Mesenchymal stem cell (in vitro differentiated cells and primary cell): Measurements from ENCODE around the gene WDR93.

Source experiments
- DNase-seq: peaks from one replicate; pipeline ENCODE4 v3.0.0-alpha.2; 2013
- H2AFZ ChIP-seq: one replicate; pipeline ENCODE4 v1.6.1; 2013; ENCODE audit warnings: low read depth, mild to moderate bottlenecking, control low read depth, inconsistent platforms, low read length, moderate library complexity
- H2AK5ac ChIP-seq: 2 replicates; pipeline ENCODE4 v1.6.1; 2013; ENCODE audit warnings: low read length, moderate library complexity, mild to moderate bottlenecking, inconsistent platforms; ENCODE audit not compliant: severe bottlenecking
- H2BK120ac ChIP-seq: one replicate; pipeline ENCODE4 v1.6.1; 2013; ENCODE audit warnings: low read depth, mild to moderate bottlenecking, inconsistent platforms, low read length, moderate library complexity
- H2BK12ac ChIP-seq, 2 experiments: one replicate each; pipeline ENCODE4 v1.6.1; 2013; ENCODE audit warnings: inconsistent platforms in 2 of 2, low read length in 2 of 2, mild to moderate bottlenecking in 2 of 2, moderate library complexity in 2 of 2, control low read depth in 1 of 2
- H2BK15ac ChIP-seq: one replicate; pipeline ENCODE4 v1.6.1; 2013; ENCODE audit warnings: mild to moderate bottlenecking, low read depth, inconsistent platforms; ENCODE audit not compliant: poor library complexity, severe bottlenecking
- H2BK5ac ChIP-seq: 2 replicates; pipeline ENCODE4 v1.6.1; 2013; ENCODE audit warnings: low read depth, mild to moderate bottlenecking, low read length, control low read depth, inconsistent platforms; ENCODE audit not compliant: poor library complexity, severe bottlenecking
- H3K14ac ChIP-seq, 2 experiments: one replicate each; pipeline ENCODE4 v1.6.1; 2013; ENCODE audit warnings: inconsistent platforms in 2 of 2, low read length in 2 of 2, control low read depth in 1 of 2, mild to moderate bottlenecking in 1 of 2, moderate library complexity in 1 of 2
- H3K18ac ChIP-seq, 2 experiments: one replicate each; pipeline ENCODE4 v1.6.1; 2013; ENCODE audit warnings: inconsistent platforms in 2 of 2, low read length in 2 of 2, control low read depth in 1 of 2, low read depth in 1 of 2, mild to moderate bottlenecking in 1 of 2
- H3K23ac ChIP-seq, 2 experiments: one replicate each; pipeline ENCODE4 v1.6.1; 2013; ENCODE audit warnings: inconsistent platforms in 2 of 2, low read length in 2 of 2, mild to moderate bottlenecking in 2 of 2, moderate library complexity in 2 of 2, control low read depth in 1 of 2
- H3K27ac ChIP-seq: 2 replicates; pipeline ENCODE4 v1.5.1; 2013; ENCODE audit warnings: mild to moderate bottlenecking, moderate library complexity, low read length, control low read depth, inconsistent platforms; ENCODE audit not compliant: poor library complexity, severe bottlenecking
- H3K27me3 ChIP-seq, 2 experiments: 2 replicates each; pipeline versions ENCODE4 v1.6.1 to v1.7.0; 2013; ENCODE audit warnings: low read length in 2 of 2, mild to moderate bottlenecking in 2 of 2, moderate library complexity in 2 of 2, control low read depth in 1 of 2, inconsistent platforms in 1 of 2; ENCODE audit not compliant: control insufficient read depth in 1 of 2, insufficient read depth in 1 of 2
- H3K36me3 ChIP-seq, 2 experiments: 2 replicates each; pipeline versions ENCODE4 v1.6.1 to v1.7.0; 2013; ENCODE audit warnings: low read length in 2 of 2, control low read depth in 1 of 2, inconsistent platforms in 1 of 2, low read depth in 1 of 2, mild to moderate bottlenecking in 1 of 2; ENCODE audit not compliant: insufficient read depth in 2 of 2, control insufficient read depth in 1 of 2
- H3K4ac ChIP-seq, 2 experiments: one replicate each; pipeline ENCODE4 v1.6.1; 2013; ENCODE audit warnings: inconsistent platforms in 2 of 2, low read length in 2 of 2, mild to moderate bottlenecking in 2 of 2, moderate library complexity in 2 of 2, control low read depth in 1 of 2, low read depth in 1 of 2
- H3K4me1 ChIP-seq: 2 replicates; pipeline ENCODE4 v1.6.1; 2013; ENCODE audit warnings: low read depth, low read length, control low read depth; ENCODE audit not compliant: control insufficient read depth, insufficient read depth
- H3K4me2 ChIP-seq: 2 replicates; pipeline ENCODE4 v1.6.1; 2013; ENCODE audit warnings: low read length, mild to moderate bottlenecking, inconsistent platforms; ENCODE audit not compliant: poor library complexity, severe bottlenecking
- H3K4me3 ChIP-seq, 2 experiments: 2 replicates each; pipeline versions ENCODE4 v1.5.1 to v1.7.0; 2013; ENCODE audit warnings: low read length in 2 of 2, mild to moderate bottlenecking in 2 of 2, control low read depth in 1 of 2, low read depth in 1 of 2; ENCODE audit not compliant: insufficient read depth in 1 of 2
- H3K79me1 ChIP-seq: replicated peaks from 2 replicates; pipeline ENCODE4 v1.6.1; 2013; ENCODE audit warnings: mild to moderate bottlenecking, control low read depth, low read length, inconsistent platforms; ENCODE audit not compliant: poor library complexity, severe bottlenecking
- H3K9ac ChIP-seq: 2 replicates; pipeline ENCODE4 v1.7.0; 2013; ENCODE audit warnings: mild to moderate bottlenecking, low read length, moderate library complexity
- H3K9me3 ChIP-seq: 2 replicates; pipeline ENCODE4 v1.7.0; 2013; ENCODE audit warnings: mild to moderate bottlenecking, low read length; ENCODE audit not compliant: control insufficient read depth
- H4K8ac ChIP-seq: one replicate; pipeline ENCODE4 v1.6.1; 2013; ENCODE audit warnings: inconsistent platforms, mild to moderate bottlenecking, low read length, moderate library complexity
- H4K91ac ChIP-seq: one replicate; pipeline ENCODE4 v1.6.1; 2013; ENCODE audit warnings: mild to moderate bottlenecking, low read length, inconsistent platforms
- WGBS: methylation state at CpG from one replicate; pipeline ENCODE4 v1.1.7; 2013; ENCODE audit warnings: mixed read lengths; 5-methylcytosine and 5-hydroxymethylcytosine counted together

Gene WDR93

DNA sequence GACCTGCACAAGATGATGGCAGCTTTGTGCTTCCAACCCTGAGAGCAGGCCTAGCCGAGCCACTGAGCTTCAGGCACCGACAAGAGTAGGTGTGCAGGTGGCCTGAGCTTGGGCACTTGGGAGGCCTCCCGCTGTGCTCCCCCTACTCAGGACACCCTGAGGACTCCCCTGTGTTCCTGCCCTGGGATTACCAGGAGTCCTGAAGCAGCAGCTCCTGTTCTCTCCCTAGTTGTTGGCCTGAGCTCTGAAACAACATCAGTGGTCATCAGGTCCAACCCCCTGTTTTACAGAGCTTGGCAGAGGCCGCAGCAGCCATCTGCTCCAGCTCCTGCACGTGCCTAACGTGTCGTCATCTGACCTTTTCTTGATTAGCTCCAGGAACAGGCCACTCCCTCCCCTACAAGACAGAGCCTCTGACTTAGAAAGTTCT is 77.5 kb downstream of the WDR93 start:
- no peak for DNase-seq
- WGBS, result 80% methylated on average over 7 of the region's 7 CpGs
- no peak overlapping the region for H3K4me2 ChIP-seq
- H3K27me3 ChIP-seq, result no peaks in the 10 kb centered on the region
- H3K18ac ChIP-seq, result no peak overlapping the region
- H3K27ac ChIP-seq, result no peak overlapping the region
- H3K9me3 ChIP-seq, result no peaks in the 10 kb centered on the region
- no peak overlapping the region for H2BK5ac ChIP-seq
- H4K8ac ChIP-seq, result no peak overlapping the region
- H3K14ac ChIP-seq, result no peak overlapping the region
- no peak overlapping the region for H3K9ac ChIP-seq
- no peak overlapping the region for H3K4me3 ChIP-seq
- H3K36me3 ChIP-seq, result peaks cover 0 to 6% of the 10 kb centered on the region in 2 experiments
- no peak overlapping the region for H3K4ac ChIP-seq
- no peak overlapping the region for H2BK12ac ChIP-seq
- no peak overlapping the region for H2BK120ac ChIP-seq
- no peak overlapping the region for H3K23ac ChIP-seq
- no peak overlapping the region for H2AK5ac ChIP-seq
- peaks cover 12% of the 10 kb centered on the region for H3K4me1 ChIP-seq
- no peak overlapping the region for H2AFZ ChIP-seq
- no peak overlapping the region for H4K91ac ChIP-seq
- no peak overlapping the region for H2BK15ac ChIP-seq
- H3K79me1 ChIP-seq, result no peaks in the 10 kb centered on the region

DNA sequence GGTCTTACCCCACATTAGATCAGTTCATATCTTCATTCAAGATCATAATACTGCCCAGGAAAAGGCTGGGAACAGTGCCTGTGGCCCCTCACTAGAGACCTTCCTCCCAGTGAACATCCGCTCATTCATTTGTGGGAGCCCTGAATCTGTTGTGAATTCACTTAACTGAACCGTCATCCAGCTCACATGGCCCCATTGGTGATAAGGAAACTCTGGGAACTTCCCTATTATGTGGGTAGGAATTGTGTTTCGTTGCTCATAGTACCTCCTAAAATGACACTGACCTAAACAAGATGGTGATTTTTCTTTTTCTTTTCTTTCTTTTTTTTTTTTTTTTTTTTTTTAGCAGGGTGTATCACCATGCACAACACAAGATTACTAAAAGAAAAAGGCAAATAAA is 78.8 kb downstream of the WDR93 start:
- no peak overlapping the region for H3K14ac ChIP-seq

GRCh38 chr15:89770041-89770440 is 79.4 kb downstream of the WDR93 start:
- WGBS, result 80% methylated on average over 3 of the region's 3 CpGs
- Histone ChIP-seq H3K9me3 (no peaks in the 10 kb centered on the region), H3K36me3 (peaks cover 5 to 6% of the 10 kb centered on the region in 2 experiments), H3K4me2 (no peak overlapping the region), H4K91ac (no peak overlapping the region), H2AFZ (no peak overlapping the region), H4K8ac (no peak overlapping the region), H3K14ac (no peak overlapping the region), H3K27me3 (no peaks in the 10 kb centered on the region), H2AK5ac (no peak overlapping the region), H2BK12ac (no peak overlapping the region), H2BK5ac (no peak overlapping the region), H3K18ac (no peak overlapping the region), H3K27ac (no peak overlapping the region), H3K4ac (no peak overlapping the region), H3K4me3 (no peak overlapping the region), H2BK120ac (no peak overlapping the region), H3K23ac (no peak overlapping the region), H2BK15ac (no peak overlapping the region), H3K9ac (peak overlapping the region; percentile 29), H3K79me1 (no peaks in the 10 kb centered on the region), H3K4me1 (peaks cover 12% of the 10 kb centered on the region)
- DNase-seq, result no peak

More for the DNA sequence above, 78.8 kb downstream of the WDR93 start:
- Histone ChIP-seq H3K27ac (no peak overlapping the region), H3K9me3 (no peaks in the 10 kb centered on the region), H4K91ac (no peak overlapping the region), H3K27me3 (no peaks in the 10 kb centered on the region), H3K79me1 (no peaks in the 10 kb centered on the region), H3K4me3 (no peak overlapping the region), H3K4me2 (no peak overlapping the region), H3K23ac (no peak overlapping the region), H2BK15ac (no peak overlapping the region), H2BK12ac (no peak overlapping the region), H2AK5ac (no peak overlapping the region), H3K4ac (no peak overlapping the region), H4K8ac (no peak overlapping the region), H2BK5ac (no peak overlapping the region), H2AFZ (no peak overlapping the region), H3K4me1 (peaks cover 12% of the 10 kb centered on the region), H3K36me3 (peaks cover 2 to 6% of the 10 kb centered on the region in 2 experiments), H3K18ac (no peak overlapping the region), H2BK120ac (no peak overlapping the region), H3K9ac (no peak overlapping the region)
- no peak for DNase-seq
- WGBS, result 86% methylated on average over 2 of the region's 3 CpGs

DNA sequence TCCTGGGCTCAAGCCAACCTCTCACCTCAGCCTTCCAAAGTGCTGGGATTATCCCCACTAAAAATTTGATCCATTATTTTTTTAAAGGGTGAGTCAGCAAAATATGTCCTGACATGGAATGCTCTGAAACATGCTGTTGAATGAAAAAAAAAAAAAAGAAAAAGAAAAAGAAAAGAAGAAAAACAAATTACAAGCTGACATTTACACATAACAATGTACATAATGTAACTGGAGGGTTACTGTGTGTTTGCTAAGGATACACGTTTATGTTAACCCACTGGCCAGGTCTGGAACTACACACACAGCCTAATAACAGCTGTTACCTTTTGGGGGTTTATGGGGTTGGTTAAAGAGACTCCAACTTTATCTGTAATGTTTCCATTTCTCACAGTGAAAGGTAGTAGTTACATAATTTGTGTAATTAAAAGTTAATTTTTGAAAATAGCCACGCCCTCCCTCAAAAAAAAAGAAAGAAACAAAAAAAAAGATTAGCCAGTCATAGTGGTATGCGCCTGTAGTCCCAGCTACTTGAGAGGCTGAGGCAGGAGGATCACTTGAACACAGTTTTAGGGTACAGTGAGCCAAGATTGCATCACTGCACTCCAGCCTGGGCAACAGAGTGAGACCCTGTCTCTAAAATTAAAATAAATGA is 82.4 kb downstream of the WDR93 start:
- Histone ChIP-seq H2AK5ac (no peak overlapping the region), H3K14ac (no peak overlapping the region), H3K79me1 (no peaks in the 10 kb centered on the region), H4K91ac (no peak overlapping the region), H3K18ac (no peak overlapping the region), H3K4me1 (peaks cover 15% of the 10 kb centered on the region), H2BK120ac (no peak overlapping the region), H2BK12ac (no peak overlapping the region), H2BK5ac (no peak overlapping the region), H3K23ac (no peak overlapping the region), H3K4me2 (no peak overlapping the region), H3K36me3 (peaks cover 0 to 5% of the 10 kb centered on the region in 2 experiments), H3K27ac (no peak overlapping the region), H3K4me3 (no peak overlapping the region), H3K4ac (no peak overlapping the region), H3K27me3 (no peaks in the 10 kb centered on the region), H2AFZ (no peak overlapping the region), H4K8ac (no peak overlapping the region), H3K9ac (peak overlapping the region; percentile 56), H3K9me3 (no peaks in the 10 kb centered on the region), H2BK15ac (no peak overlapping the region)
- WGBS, result 95% methylated on average over 1 of the region's 3 CpGs
- DNase-seq, result no peak
